GM23248 (cell line): ENCODE data around the gene EAPP. TPM values are rescaled to one million over a fixed set of nuclear protein-coding genes. Genes with fewer than 3 reads are reported as not detected.

ENCODE experiments used
- DNase-seq: peaks from one replicate; pipeline ENCODE4 v3.0.0-alpha.2; 2015
- H2AFZ ChIP-seq: fragments of 200-600 bp; sonication (generic); 2 replicates; pipeline ENCODE4 v1.6.1; 2016; ENCODE audit warnings: antibody characterized with exemption
- H3F3A ChIP-seq: fragments of 200-600 bp; sonication (generic); 2 replicates; pipeline ENCODE4 v1.6.1; 2016; ENCODE audit warnings: mild to moderate bottlenecking, antibody characterized with exemption, mixed run types; ENCODE audit not compliant: insufficient read depth
- H3K27ac ChIP-seq: fragments of 200-600 bp; sonication (generic); 2 replicates; pipeline ENCODE4 v1.5.1; 2016; ENCODE audit warnings: mild to moderate bottlenecking
- H3K27me3 ChIP-seq: fragments of 200-600 bp; sonication (generic); replicated peaks from 2 replicates; pipeline ENCODE4 v1.6.1; 2016; ENCODE audit warnings: mild to moderate bottlenecking; ENCODE audit not compliant: insufficient read depth
- H3K36me3 ChIP-seq: fragments of 200-600 bp; sonication (generic); 2 replicates; pipeline ENCODE4 v1.6.1; 2016; ENCODE audit warnings: low read depth, mild to moderate bottlenecking
- H3K4me1 ChIP-seq: fragments of 200-600 bp; sonication (generic); 2 replicates; pipeline ENCODE4 v1.6.1; 2016; ENCODE audit warnings: mild to moderate bottlenecking; ENCODE audit not compliant: insufficient read depth
- H3K4me2 ChIP-seq: fragments of 200-600 bp; sonication (generic); one replicate; pipeline ENCODE4 v1.6.1; 2016; ENCODE audit warnings: mild to moderate bottlenecking; ENCODE audit not compliant: unreplicated experiment
- H3K4me3 ChIP-seq: fragments of 200-600 bp; sonication (generic); 2 replicates; pipeline ENCODE4 v1.5.1; 2016; ENCODE audit warnings: mild to moderate bottlenecking
- H3K79me2 ChIP-seq: fragments of 200-600 bp; sonication (generic); 2 replicates; pipeline ENCODE4 v1.6.1; 2016; ENCODE audit warnings: mild to moderate bottlenecking; ENCODE audit not compliant: insufficient read depth
- H3K9ac ChIP-seq: fragments of 200-600 bp; sonication (generic); 2 replicates; pipeline ENCODE4 v1.6.1; 2016; ENCODE audit warnings: mild to moderate bottlenecking
- H3K9me2 ChIP-seq: fragments of 200-600 bp; sonication (generic); 2 replicates; pipeline ENCODE4 v1.6.1; 2016; ENCODE audit warnings: mixed run types, mild to moderate bottlenecking, moderate library complexity; ENCODE audit not compliant: insufficient read depth
- H3K9me3 ChIP-seq: fragments of 200-600 bp; sonication (generic); one replicate; pipeline ENCODE4 v1.6.1; 2017; ENCODE audit warnings: low read depth
- H4K20me1 ChIP-seq: fragments of 200-600 bp; sonication (generic); 2 replicates; pipeline ENCODE4 v1.6.0; 2016; ENCODE audit not compliant: insufficient read depth
- EZH2 ChIP-seq: fragments of 200-600 bp; sonication (generic); IDR thresholded peaks from 2 replicates; pipeline ENCODE4 v1.6.1; 2018; ENCODE audit warnings: antibody characterized with exemption, mild to moderate bottlenecking; ENCODE audit not compliant: insufficient read depth, poor library complexity, severe bottlenecking
- EZH2phosphoT487 ChIP-seq: fragments of 200-600 bp; sonication (generic); IDR thresholded peaks from 2 replicates; pipeline ENCODE4 v1.6.1; 2018; ENCODE audit warnings: antibody characterized with exemption, moderate library complexity, mild to moderate bottlenecking, low read depth; ENCODE audit not compliant: insufficient read depth
- WGBS, 2 experiments: methylation state at CpG; one replicate each; pipeline ENCODE4 v1.1.6; 2015 to 2017; ENCODE audit warnings: low lambda C conversion rate in 2 of 2, low coverage in 1 of 2; ENCODE audit errors: missing lambda C conversion rate in 2 of 2; 5-methylcytosine and 5-hydroxymethylcytosine counted together
- in situ Hi-C: fragments of 300-500 bp; cut with MboI; formaldehyde crosslinking; loops from 2 replicates; pipeline ENCODE4 v1.15.0; 2020
- polyA plus RNA-seq: library from polyadenylated mRNA; unstranded; fragments of >200 nt; fragmentation: Nextera tagmentation; extraction: Ambion mirVana; gene quantifications from 2 replicates; pipeline ENCODE4 v1.2.1, GENCODE V29; 2016
- small RNA-seq: library from RNA; depleted of rRNA; stranded (forward); fragments of <200 nt; gene quantifications from one replicate; pipeline ENCODE3, GENCODE V24; 2014; ENCODE audit warnings: low read depth, low replicate concordance
- total RNA-seq: library from RNA; depleted of rRNA; stranded (reverse); fragments of >200 nt; shearing (Covaris generic); gene quantifications from 2 replicates; pipeline ENCODE4 v1.2.3, GENCODE V29; 2014; rRNA removed

EAPP gene
- total and polyA plus RNA-seq, 2 experiments from 2014 or later, result 42.7 to 56.1 TPM

- in situ Hi-C loops, result no loop called here
- Histone ChIP-seq H3K9me2 (no peaks in the 10 kb centered on the region), H3K4me1 (no peaks in the 10 kb centered on the region), H3K9me3 (no peaks in the 10 kb centered on the region), H3K27ac (no peak overlapping the region), H3F3A (no peaks in the 10 kb centered on the region), H3K4me2 (no peak overlapping the region), H3K9ac (no peak overlapping the region), H4K20me1 (no peaks in the 10 kb centered on the region), H3K27me3 (no peaks in the 10 kb centered on the region), H2AFZ (no peak overlapping the region), H3K4me3 (no peak overlapping the region), H3K36me3 (no peaks in the 10 kb centered on the region), H3K79me2 (no peaks in the 10 kb centered on the region)
- TF ChIP-seq EZH2phosphoT487 (no peak), EZH2 (no peak)
- no peak for DNase-seq
- WGBS, 2 experiments, result 68 to 75% methylated on average over 2 of the region's 2 CpGs
Observed at GRCh38 chr14:34474187-34474679, 65.3 kb downstream of the EAPP start.

GRCh38 chr14:34472706-34473279, 66.7 kb downstream of the EAPP start:
- in situ Hi-C loops, result no loop called here
- no peaks in the 10 kb centered on the region for H3K9me3 ChIP-seq
- TF ChIP-seq EZH2 (no peak), EZH2phosphoT487 (no peak)
- no peak overlapping the region for H3K9ac ChIP-seq
- H3K4me1 ChIP-seq, result no peaks in the 10 kb centered on the region
- DNase-seq, result no peak
- H3K9me2 ChIP-seq, result no peaks in the 10 kb centered on the region
- no peaks in the 10 kb centered on the region for H3F3A ChIP-seq
- H3K27me3 ChIP-seq, result no peaks in the 10 kb centered on the region
- H2AFZ ChIP-seq, result no peak overlapping the region
- no peaks in the 10 kb centered on the region for H3K36me3 ChIP-seq
- H3K27ac ChIP-seq, result no peak overlapping the region
- H3K79me2 ChIP-seq, result no peaks in the 10 kb centered on the region
- no peaks in the 10 kb centered on the region for H4K20me1 ChIP-seq
- no peak overlapping the region for H3K4me3 ChIP-seq
- WGBS, 2 experiments, result 75 to 78% methylated on average over 6 of the region's 6 CpGs
- H3K4me2 ChIP-seq, result no peak overlapping the region

DNA sequence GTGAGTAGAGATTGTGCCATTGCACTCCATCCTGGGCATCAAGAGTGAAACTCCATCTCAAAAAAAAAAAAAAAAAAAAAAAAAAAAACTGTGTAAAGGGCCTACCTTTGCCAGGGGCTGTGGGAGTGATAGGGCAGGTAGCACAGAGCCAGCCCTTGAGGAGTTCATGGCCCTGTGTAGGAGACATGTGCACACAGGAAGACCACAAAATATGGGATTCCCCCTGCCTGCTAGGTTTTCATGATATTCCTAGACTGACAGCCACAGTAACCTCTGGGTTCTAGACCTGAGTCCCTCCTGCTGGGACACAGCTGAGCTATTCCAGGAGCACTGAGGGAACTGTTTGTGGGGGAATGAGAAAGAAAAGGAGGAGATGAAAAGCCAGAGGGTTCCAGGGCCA, 69.2 kb downstream of the EAPP start:
- Histone ChIP-seq H3K27me3 (no peaks in the 10 kb centered on the region), H3K4me2 (no peak overlapping the region), H3K27ac (no peak overlapping the region), H3K9me2 (no peaks in the 10 kb centered on the region), H4K20me1 (no peaks in the 10 kb centered on the region), H3F3A (no peaks in the 10 kb centered on the region), H3K4me1 (no peaks in the 10 kb centered on the region), H3K36me3 (no peaks in the 10 kb centered on the region), H3K9ac (no peak overlapping the region), H3K4me3 (no peak overlapping the region), H3K79me2 (no peaks in the 10 kb centered on the region), H3K9me3 (no peaks in the 10 kb centered on the region), H2AFZ (no peak overlapping the region)
- in situ Hi-C loops, result no loop called here
- DNase-seq, result no peak
- TF ChIP-seq EZH2phosphoT487 (no peak), EZH2 (no peak)

GRCh38 chr14:34466691-34467090, 72.8 kb downstream of the EAPP start:
- Histone ChIP-seq H4K20me1 (no peaks in the 10 kb centered on the region), H3K36me3 (no peaks in the 10 kb centered on the region), H3F3A (no peaks in the 10 kb centered on the region), H3K27ac (no peak overlapping the region), H3K9me3 (no peaks in the 10 kb centered on the region), H2AFZ (no peak overlapping the region), H3K4me1 (no peaks in the 10 kb centered on the region), H3K79me2 (no peaks in the 10 kb centered on the region), H3K9me2 (no peaks in the 10 kb centered on the region), H3K4me3 (no peak overlapping the region), H3K4me2 (no peak overlapping the region), H3K9ac (no peak overlapping the region), H3K27me3 (no peaks in the 10 kb centered on the region)
- 90 to 95% methylated on average over 2 of the region's 2 CpGs for WGBS, 2 experiments
- in situ Hi-C loops, result no loop called here
- no peak for TF ChIP-seq EZH2phosphoT487
- TF ChIP-seq EZH2, result no peak
- no peak for DNase-seq

Small RNA genes lying within 50 kb of the gene (small RNA-seq; reads per million reads assigned to genes)
- gene RNU1-27P (not detected), gene RNU1-28P (not detected)

Other genes with a start within 250 kb of the EAPP start
- gene SPTSSA, start 77.5 kb downstream of the EAPP start, total RNA-seq, result 11.5 and 13.5 TPM in 2 replicates
- gene SPTSSA, start 77.5 kb downstream of the EAPP start, polyA plus RNA-seq, result 18.8 and 19.0 TPM in 2 replicates
- 213 and 287 TPM in 2 replicates for gene SNX6, start 90.4 kb upstream of the EAPP start, total RNA-seq
- 187 and 191 TPM in 2 replicates for gene SNX6, start 90.4 kb upstream of the EAPP start, polyA plus RNA-seq
- gene CFL2, start 174.9 kb upstream of the EAPP start, total RNA-seq, result 92.2 and 103 TPM in 2 replicates
- 183 and 185 TPM in 2 replicates for gene CFL2, start 174.9 kb upstream of the EAPP start, polyA plus RNA-seq